T-cell (primary cell): ENCODE results near the gene SIDT2. TPM values are rescaled to one million over a fixed set of nuclear protein-coding genes. Genes with fewer than 3 reads are reported as not detected.

Experiments
- ATAC-seq, 4 experiments: fragments of 200-7000 bp in 3 of 4; fragments of 150-1000 bp in 1 of 4; cut with Tn5 transposase; replicated peaks in 1 of 4; 1 replicate in 3 of 4; 2 replicates in 1 of 4; pipeline ENCODE4 v1.10.0; 2021; ENCODE audit warnings: moderate library complexity in 3 of 4, mild to moderate bottlenecking in 2 of 4, moderate number of reproducible peaks in 1 of 4
- CTCF ChIA-PET, 2 donors: fragments of 300-600 bp; sonication (Branson Sonifier 250); formaldehyde crosslinking; loops; one replicate each; lab custom pipeline; 2022; ENCODE audit warnings: antibody characterized with exemption in 2 of 2; lab: Charles Lee
- POLR2A ChIA-PET, 2 donors: fragments of 300-600 bp; sonication (Branson Sonifier 250); formaldehyde crosslinking; loops; one replicate each; lab custom pipeline; 2022; ENCODE audit warnings: antibody characterized with exemption in 2 of 2; lab: Charles Lee
- DNase-seq, 35 experiments: peaks; one replicate each; pipeline versions ENCODE4 v3.0.0 to v3.0.0-alpha.2; 2013 to 2023
- H3K27ac ChIP-seq: one replicate; pipeline ENCODE4 v1.5.1; 2013; ENCODE audit warnings: low read length
- H3K27me3 ChIP-seq, 2 experiments: replicated peaks in 1 of 2; 1 replicate in 1 of 2; 2 replicates in 1 of 2; pipeline versions ENCODE4 v1.6.1 to v1.7.0; 2013; ENCODE audit warnings: low read length in 1 of 2, mixed read lengths in 1 of 2; ENCODE audit not compliant: control insufficient read depth in 2 of 2, insufficient read depth in 2 of 2; ENCODE audit errors: extremely low read depth in 1 of 2
- H3K36me3 ChIP-seq, 2 donors: 1 replicate in 1 of 2; 2 replicates in 1 of 2; pipeline versions ENCODE4 v1.6.1 to v1.7.0; 2013; ENCODE audit warnings: low read length in 1 of 2; ENCODE audit not compliant: control insufficient read depth in 2 of 2, insufficient read depth in 1 of 2; ENCODE audit errors: extremely low read depth in 1 of 2
- H3K4me1 ChIP-seq, 2 experiments: 1 replicate in 1 of 2; 2 replicates in 1 of 2; pipeline versions ENCODE4 v1.6.1 to v1.7.0; 2013; ENCODE audit warnings: low read length in 2 of 2, mixed read lengths in 1 of 2; ENCODE audit not compliant: insufficient read depth in 2 of 2, control insufficient read depth in 1 of 2; ENCODE audit errors: extremely low read depth in 1 of 2
- H3K4me3 ChIP-seq, 2 donors: 1 replicate in 1 of 2; 2 replicates in 1 of 2; pipeline versions ENCODE4 v1.5.1 to v1.7.0; 2013; ENCODE audit warnings: mild to moderate bottlenecking in 2 of 2, low read length in 1 of 2, moderate library complexity in 1 of 2; ENCODE audit not compliant: control insufficient read depth in 1 of 2; ENCODE audit errors: extremely low read depth in 1 of 2
- H3K9me3 ChIP-seq: 2 replicates; pipeline ENCODE4 v1.7.0; 2013
- H3K27ac Mint-ChIP-seq, 2 donors: one replicate each; pipeline ENCODE4 v1.8.0; 2020 to 2021; ENCODE audit warnings: mild to moderate bottlenecking in 2 of 2, mixed read lengths in 2 of 2
- H3K27me3 Mint-ChIP-seq, 2 donors: one replicate each; pipeline ENCODE4 v1.8.0; 2021 to 2022; ENCODE audit warnings: mixed read lengths in 2 of 2
- H3K36me3 Mint-ChIP-seq: one replicate; pipeline ENCODE4 v1.8.0; 2021; ENCODE audit warnings: mixed read lengths
- H3K4me1 Mint-ChIP-seq, 3 donors: one replicate each; pipeline ENCODE4 v1.8.0; 2020 to 2022; ENCODE audit warnings: mixed read lengths in 3 of 3, mild to moderate bottlenecking in 1 of 3
- H3K4me3 Mint-ChIP-seq, 3 donors: one replicate each; pipeline ENCODE4 v1.8.0; 2020 to 2022; ENCODE audit warnings: mild to moderate bottlenecking in 3 of 3, mixed read lengths in 3 of 3, moderate library complexity in 3 of 3
- H3K9me3 Mint-ChIP-seq, 3 donors: one replicate each; pipeline ENCODE4 v1.8.0; 2020 to 2022; ENCODE audit warnings: mixed read lengths in 3 of 3
- WGBS: methylation state at CpG from one replicate; pipeline ENCODE4 v1.1.5; 2013; ENCODE audit warnings: missing lambda C conversion rate; ENCODE audit not compliant: insufficient coverage; 5-methylcytosine and 5-hydroxymethylcytosine counted together
- total RNA-seq, 35 experiments: library from RNA in 6 of 35; stranded (reverse) in 6 of 35; fragments of 120-200 nt in 1 of 35; gene quantifications; one replicate each; pipeline versions ENCODE4 v1.2.1 to v1.2.4 and lab custom pipeline; 2013 to 2026

Gene SIDT2
- total RNA-seq, 5 donors from 2014 or later (not counting 1 experiment from before 2014, with no cell fraction given), result 46.3 to 110 (median 59.5) TPM

DNA sequence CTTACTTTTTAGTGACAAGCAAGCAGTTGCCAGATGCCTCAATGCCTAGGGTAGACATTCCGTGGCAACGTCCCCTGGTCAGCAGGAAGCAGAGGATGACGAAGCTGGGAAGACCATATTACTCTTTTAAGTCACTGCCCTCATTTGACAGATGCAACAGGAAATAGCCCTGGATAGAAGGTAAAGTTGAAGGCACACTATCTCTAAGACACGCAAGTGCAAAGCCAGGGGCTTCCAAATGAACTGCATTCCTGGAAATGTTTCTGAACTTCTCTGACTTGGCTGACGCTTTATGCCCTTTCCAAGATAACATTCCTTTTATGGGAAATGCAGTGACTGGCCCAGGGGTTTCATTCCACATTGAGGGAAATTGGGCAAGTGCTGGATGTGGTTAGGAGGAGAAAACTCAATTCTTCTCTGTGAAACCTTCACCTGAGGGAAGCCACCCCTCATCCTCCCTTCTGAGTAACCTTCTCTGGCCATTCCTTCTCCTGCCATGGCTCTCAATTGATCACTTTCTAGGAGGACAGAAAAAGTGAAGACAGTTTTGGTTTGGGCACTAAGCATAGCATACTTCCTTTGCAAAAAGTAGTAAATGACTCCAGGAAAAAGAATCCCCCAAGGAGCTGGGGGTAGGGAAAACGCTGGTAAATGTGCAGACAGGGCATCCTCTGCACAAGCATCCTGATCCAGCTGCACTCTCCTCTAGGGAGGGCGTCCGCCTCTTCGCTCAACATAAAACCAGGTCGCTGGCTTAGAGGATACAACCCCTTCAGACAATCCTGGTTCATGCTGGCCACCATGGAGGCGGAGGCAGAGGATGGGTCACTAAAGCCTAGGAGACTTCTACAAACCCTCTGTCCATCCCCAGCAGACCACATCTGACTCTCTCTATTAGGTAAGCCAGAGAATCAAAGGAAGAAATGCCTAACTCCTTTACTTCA is 38.9 kb downstream of the SIDT2 start:
- Histone ChIP-seq H3K27ac (no peak overlapping the region), H3K4me3 (no peak overlapping the region), H3K36me3 (peaks cover 29 to 88% of the 10 kb centered on the region in 2 donors), H3K27me3 (no peaks in the 10 kb centered on the region), H3K9me3 (no peaks in the 10 kb centered on the region), H3K4me1 (no peaks in the 10 kb centered on the region)
- Mint-ChIP-seq H3K36me3 (peaks cover 57% of the 10 kb centered on the region), H3K4me1 (peaks cover 5 to 18% (median 8%) of the 10 kb centered on the region in 3 donors), H3K4me3 (no peak overlapping the region), H3K9me3 (no peaks in the 10 kb centered on the region), H3K27me3 (no peaks in the 10 kb centered on the region), H3K27ac (peak overlapping the region in 1 of 2 donors; percentile 66)
- no peak for ATAC-seq
- no peak for DNase-seq
- ChIA-PET CTCF (interaction anchor here in 1 of 2 donors (1.2 kb wide), 1 partner anchor 10 kb away, joined by 3 read pairs; no protein-coding TSS in a partner anchor), POLR2A (interaction anchor here in 1 of 2 donors (0.6 kb wide), 1 partner anchor 485 kb away, joined by 4 read pairs; no protein-coding TSS in a partner anchor)
- WGBS, result 100% methylated on average over 5 of the region's 11 CpGs

DNA sequence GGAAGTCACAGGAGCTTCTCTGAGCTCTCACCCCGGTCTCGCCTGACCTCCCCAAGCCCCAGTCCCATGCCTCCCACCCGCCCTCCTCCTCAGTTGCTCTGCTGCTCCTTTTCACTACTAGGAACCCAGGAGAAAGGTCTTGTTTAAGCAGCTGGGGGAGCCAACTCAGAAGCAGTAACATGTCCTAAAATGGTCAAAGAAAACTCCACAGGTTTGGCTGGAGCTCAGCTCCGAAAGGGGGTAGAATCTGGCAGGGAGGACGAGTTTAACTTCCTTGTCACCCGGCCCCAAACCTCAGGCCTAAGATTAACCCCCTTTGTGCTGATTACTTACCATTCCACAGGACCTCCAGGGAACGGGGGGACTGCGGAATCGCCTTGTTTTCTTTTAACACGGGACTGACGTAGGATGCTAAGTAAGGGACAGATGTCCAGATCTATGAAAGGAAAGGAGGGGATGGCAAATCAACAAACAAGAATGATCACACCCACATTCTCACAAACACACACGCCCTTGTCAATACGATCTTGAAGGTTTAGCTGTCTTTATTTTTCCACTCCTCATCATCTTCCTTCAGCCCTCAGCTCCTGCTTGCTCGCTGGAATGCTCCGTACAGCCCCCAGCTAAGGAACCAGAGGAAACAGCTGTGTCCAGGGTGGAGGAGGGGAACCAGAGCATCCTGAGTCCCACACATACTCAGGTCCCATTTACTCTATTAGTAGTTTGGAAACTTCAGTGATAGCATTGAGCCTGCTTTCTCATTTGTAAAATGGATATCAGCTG is 39.8 kb downstream of the SIDT2 start:
- H3K4me1 Mint-ChIP-seq, result peaks cover 5 to 14% (median 5%) of the 10 kb centered on the region in 3 donors
- DNase-seq, result no peak
- no peaks in the 10 kb centered on the region for H3K27me3 ChIP-seq
- H3K4me3 Mint-ChIP-seq, result no peak overlapping the region
- peaks cover 30 to 89% of the 10 kb centered on the region in 2 donors for H3K36me3 ChIP-seq
- no peaks in the 10 kb centered on the region for H3K4me1 ChIP-seq
- ChIA-PET POLR2A (interaction anchor here in 1 of 2 donors (0.6 to 0.7 kb wide), 3 partner anchors 49 to 486 kb away, joined by 3 to 4 read pairs (median 3); no protein-coding TSS in a partner anchor), CTCF (interaction anchor here (0.6 to 1.2 kb wide), 2 partner anchors 9 to 70 kb away, joined by 3 to 5 read pairs; no protein-coding TSS in a partner anchor)
- H3K27ac Mint-ChIP-seq, result peak overlapping the region in 1 of 2 donors; percentile 64
- H3K27me3 Mint-ChIP-seq, result no peaks in the 10 kb centered on the region
- no peaks in the 10 kb centered on the region for H3K9me3 ChIP-seq
- H3K36me3 Mint-ChIP-seq, result peaks cover 59% of the 10 kb centered on the region
- no peak for ATAC-seq
- no peak overlapping the region for H3K27ac ChIP-seq
- H3K9me3 Mint-ChIP-seq, result no peaks in the 10 kb centered on the region
- 100% methylated on average over 3 of the region's 15 CpGs for WGBS
- H3K4me3 ChIP-seq, result no peak overlapping the region

DNA sequence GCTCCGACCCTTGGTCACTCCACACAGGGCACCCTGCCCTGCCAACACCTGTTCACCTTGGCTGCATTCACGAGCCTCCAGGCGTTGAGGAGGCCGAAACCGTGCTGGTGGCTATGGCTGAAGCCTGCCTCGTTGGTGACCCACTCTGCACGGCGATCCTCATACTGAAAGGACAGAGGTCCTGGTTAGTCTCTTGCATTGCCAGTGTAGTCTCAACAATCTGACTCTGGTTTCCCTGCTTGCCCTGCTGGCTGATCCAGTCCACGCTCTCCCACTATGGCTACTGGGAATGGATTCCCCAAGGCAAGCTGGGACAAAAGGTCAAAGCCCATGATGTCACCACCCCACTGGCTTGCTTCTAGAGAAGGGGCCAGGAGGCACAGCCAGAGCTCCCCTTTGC is 40.5 kb downstream of the SIDT2 start:
- Histone ChIP-seq H3K27me3 (no peaks in the 10 kb centered on the region), H3K4me3 (no peak overlapping the region), H3K36me3 (peaks cover 36 to 91% of the 10 kb centered on the region in 2 donors), H3K27ac (no peak overlapping the region), H3K9me3 (no peaks in the 10 kb centered on the region), H3K4me1 (peaks cover 0 to 3% of the 10 kb centered on the region in 2 experiments)
- ChIA-PET CTCF (no interaction called here), POLR2A (interaction anchor here in 1 of 2 donors (0.6 to 0.7 kb wide), 2 partner anchors 50 to 69 kb away, joined by 3 read pairs; no protein-coding TSS in a partner anchor)
- H3K4me1 Mint-ChIP-seq, result peaks cover 5 to 11% (median 5%) of the 10 kb centered on the region in 3 donors
- H3K9me3 Mint-ChIP-seq, result no peaks in the 10 kb centered on the region
- 98% methylated on average over 7 of the region's 9 CpGs for WGBS
- H3K36me3 Mint-ChIP-seq, result peaks cover 61% of the 10 kb centered on the region
- no peaks in the 10 kb centered on the region for H3K27me3 Mint-ChIP-seq
- H3K4me3 Mint-ChIP-seq, result no peak overlapping the region
- no peak overlapping the region for H3K27ac Mint-ChIP-seq
- ATAC-seq, result no peak
- no peak for DNase-seq

DNA sequence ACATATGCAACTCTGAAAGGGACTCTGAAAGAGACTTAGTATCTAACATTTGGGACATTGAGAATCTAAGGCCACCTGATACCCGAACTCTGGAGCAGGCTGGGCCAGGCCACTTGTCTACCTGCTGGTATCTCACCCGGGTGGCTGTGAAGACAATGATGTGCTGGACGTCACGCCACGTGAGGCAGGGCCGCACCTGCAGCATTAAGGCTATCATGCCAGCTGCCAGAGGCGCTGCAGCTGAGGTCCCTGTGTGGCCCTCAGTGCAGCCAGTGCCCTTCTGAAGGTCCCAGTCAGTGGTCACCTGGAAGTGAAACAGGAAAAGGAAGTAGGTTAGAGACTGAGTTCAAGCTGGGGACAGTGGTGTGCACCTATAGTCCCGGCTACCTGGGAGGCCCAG is 40.9 kb downstream of the SIDT2 start:
- no peak overlapping the region for H3K4me3 Mint-ChIP-seq

DNA sequence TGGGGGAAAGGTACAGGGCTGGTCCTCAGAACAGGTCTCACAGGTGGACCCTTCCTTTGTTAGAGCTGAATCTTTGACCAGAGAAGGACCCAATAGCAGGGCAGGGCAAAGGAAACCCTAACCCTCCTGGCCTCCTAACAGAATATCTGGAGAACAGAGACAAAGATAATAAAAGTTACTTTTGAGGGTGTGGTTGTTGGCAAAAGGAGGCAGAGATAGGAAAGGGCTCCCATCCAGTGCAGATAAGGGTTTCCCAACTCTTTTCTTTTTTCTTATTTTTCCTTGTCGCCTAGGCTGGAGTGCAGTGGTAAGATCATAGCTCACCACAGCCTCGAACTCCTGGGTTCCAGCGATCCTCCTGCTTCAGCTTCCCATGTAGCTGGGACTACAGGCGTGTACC is 41.5 kb downstream of the SIDT2 start:
- peaks cover 58% of the 10 kb centered on the region for H3K36me3 Mint-ChIP-seq
- H3K9me3 ChIP-seq, result no peaks in the 10 kb centered on the region

More for the DNA sequence above, 40.9 kb downstream of the SIDT2 start:
- 98% methylated on average over 5 of the region's 8 CpGs for WGBS
- H3K9me3 Mint-ChIP-seq, result no peaks in the 10 kb centered on the region
- no peak for DNase-seq
- H3K4me1 ChIP-seq, result peaks cover 0 to 3% of the 10 kb centered on the region in 2 experiments
- no peak overlapping the region for H3K27ac ChIP-seq
- H3K27me3 ChIP-seq, result no peaks in the 10 kb centered on the region
- CTCF ChIA-PET, result interaction anchor here (0.6 to 1.0 kb wide), 2 partner anchors 9 to 201 kb away, joined by 3 to 7 read pairs; no protein-coding TSS in a partner anchor
- H3K9me3 ChIP-seq, result no peaks in the 10 kb centered on the region
- no peak for ATAC-seq
- POLR2A ChIA-PET, result interaction anchor here (0.6 to 1.0 kb wide), 2 partner anchors 40 to 50 kb away, joined by 3 read pairs; no protein-coding TSS in a partner anchor
- H3K27ac Mint-ChIP-seq, result no peak overlapping the region
- H3K4me3 ChIP-seq, result no peak overlapping the region
- H3K36me3 Mint-ChIP-seq, result peaks cover 61% of the 10 kb centered on the region
- H3K27me3 Mint-ChIP-seq, result no peaks in the 10 kb centered on the region
- peaks cover 3 to 11% (median 5%) of the 10 kb centered on the region in 3 donors for H3K4me1 Mint-ChIP-seq
- H3K36me3 ChIP-seq, result peaks cover 36 to 92% of the 10 kb centered on the region in 2 donors

More for the DNA sequence above, 41.5 kb downstream of the SIDT2 start:
- ATAC-seq, result no peak
- Histone ChIP-seq H3K4me3 (no peak overlapping the region), H3K4me1 (peaks cover 0 to 3% of the 10 kb centered on the region in 2 experiments), H3K27ac (no peak overlapping the region), H3K36me3 (peaks cover 40 to 92% of the 10 kb centered on the region in 2 donors), H3K27me3 (no peaks in the 10 kb centered on the region)
- CTCF ChIA-PET, result interaction anchor here (0.6 to 1.0 kb wide), 2 partner anchors 9 to 202 kb away, joined by 3 to 7 read pairs; no protein-coding TSS in a partner anchor
- Mint-ChIP-seq H3K4me3 (no peak overlapping the region), H3K27me3 (no peaks in the 10 kb centered on the region), H3K9me3 (no peaks in the 10 kb centered on the region), H3K4me1 (peaks cover 2 to 11% (median 3%) of the 10 kb centered on the region in 3 donors), H3K27ac (peak overlapping the region in 1 of 2 donors; percentile 16)
- POLR2A ChIA-PET, result interaction anchor here in 1 of 2 donors (1.0 to 1.3 kb wide), 2 partner anchors 11 to 41 kb away, joined by 3 read pairs; no protein-coding TSS in a partner anchor
- 89% methylated on average over 3 of the region's 4 CpGs for WGBS
- no peak for DNase-seq
